GM13976 (cell line): ENCODE data around the gene BCKDHA.
A peak's percentile ranks its signal among the peaks of the same experiment; 100 is the strongest.
"Not testable (repeated sequence)": the region's sequence is repeated elsewhere in the genome, so short reads cannot be mapped to it uniquely, and the experiment has no call there.

ENCODE experiments used
- DNase-seq: peaks from one replicate; pipeline ENCODE4 v3.0.0; 2012; ENCODE audit warnings: low spot score
- in situ Hi-C: fragments of 300-500 bp; cut with MboI; formaldehyde crosslinking; loops from one replicate; pipeline ENCODE4 v1.12.0; 2022; ENCODE audit warnings: low sequenced_read_pairs, mixed read lengths, inconsistent platforms; ENCODE audit not compliant: unreplicated experiment
- TF ChIP-seq, protein P1 (sequence below): IDR thresholded peaks from 2 replicates; pipeline ENCODE4 v1.5.1; 2012; ENCODE audit warnings: borderline replicate concordance, mild to moderate bottlenecking; ENCODE audit not compliant: insufficient read depth; ENCODE audit errors: extremely low read depth, missing control alignments, control extremely low read depth

The BCKDHA gene

DNA sequence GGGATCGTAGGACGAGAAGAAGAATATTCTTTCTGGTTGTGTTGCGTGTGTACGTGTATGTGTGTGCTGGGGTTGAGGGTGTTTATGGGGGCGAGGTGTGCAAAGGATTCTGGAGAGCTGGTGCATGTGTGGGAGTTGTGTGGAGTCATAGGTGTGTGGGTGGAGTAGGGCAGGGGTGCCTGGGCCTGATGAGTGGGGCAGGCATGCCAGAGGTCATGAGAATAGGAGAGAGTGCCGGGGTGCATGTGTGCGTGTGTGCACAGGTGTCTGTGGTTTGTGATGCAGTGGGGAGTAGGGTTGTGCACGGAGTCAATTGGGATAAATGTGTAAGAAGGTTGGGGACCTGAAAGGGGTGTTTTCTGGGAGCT is 20.6 kb upstream of the BCKDHA start:
- TF ChIP-seq, protein P1, sequence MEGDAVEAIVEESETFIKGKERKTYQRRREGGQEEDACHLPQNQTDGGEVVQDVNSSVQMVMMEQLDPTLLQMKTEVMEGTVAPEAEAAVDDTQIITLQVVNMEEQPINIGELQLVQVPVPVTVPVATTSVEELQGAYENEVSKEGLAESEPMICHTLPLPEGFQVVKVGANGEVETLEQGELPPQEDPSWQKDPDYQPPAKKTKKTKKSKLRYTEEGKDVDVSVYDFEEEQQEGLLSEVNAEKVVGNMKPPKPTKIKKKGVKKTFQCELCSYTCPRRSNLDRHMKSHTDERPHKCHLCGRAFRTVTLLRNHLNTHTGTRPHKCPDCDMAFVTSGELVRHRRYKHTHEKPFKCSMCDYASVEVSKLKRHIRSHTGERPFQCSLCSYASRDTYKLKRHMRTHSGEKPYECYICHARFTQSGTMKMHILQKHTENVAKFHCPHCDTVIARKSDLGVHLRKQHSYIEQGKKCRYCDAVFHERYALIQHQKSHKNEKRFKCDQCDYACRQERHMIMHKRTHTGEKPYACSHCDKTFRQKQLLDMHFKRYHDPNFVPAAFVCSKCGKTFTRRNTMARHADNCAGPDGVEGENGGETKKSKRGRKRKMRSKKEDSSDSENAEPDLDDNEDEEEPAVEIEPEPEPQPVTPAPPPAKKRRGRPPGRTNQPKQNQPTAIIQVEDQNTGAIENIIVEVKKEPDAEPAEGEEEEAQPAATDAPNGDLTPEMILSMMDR: no peak
- DNase-seq: no peak
- in situ Hi-C loops: no loop called here

DNA sequence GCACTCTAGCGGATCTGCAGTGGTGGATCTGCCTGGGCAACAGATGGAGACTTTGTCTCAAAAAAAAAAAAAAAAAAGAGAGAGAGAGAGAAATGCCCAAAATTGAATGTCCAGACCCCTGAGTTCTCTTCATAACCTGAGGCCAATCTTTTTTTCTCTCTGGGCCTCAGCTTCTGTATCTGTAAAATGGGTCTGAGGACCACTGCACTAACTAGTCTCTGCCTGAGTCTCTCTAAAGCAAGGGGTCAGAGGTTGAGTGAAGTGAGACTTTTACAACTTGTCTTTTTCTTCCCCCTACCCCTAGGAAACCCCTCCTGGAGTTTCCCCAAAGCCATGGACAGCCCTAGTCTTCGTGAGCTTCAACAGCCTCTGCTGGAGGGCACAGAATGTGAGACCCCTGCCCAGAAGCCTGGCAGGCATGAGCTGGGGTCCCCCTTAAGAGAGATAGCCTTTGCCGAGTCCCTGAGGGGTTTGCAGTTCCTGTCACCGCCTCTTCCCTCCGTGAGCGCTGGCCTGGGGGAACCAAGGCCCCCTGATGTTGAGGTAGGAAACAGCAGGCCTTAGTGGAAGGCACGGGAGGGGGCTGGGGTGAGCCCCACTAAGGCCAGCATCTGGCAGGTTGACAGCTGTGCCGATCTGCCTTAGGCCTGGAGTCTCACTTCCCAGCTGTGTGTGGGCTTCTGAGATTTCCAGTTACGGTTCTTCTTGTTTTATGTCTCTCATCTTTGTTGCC is 19.5 kb upstream of the BCKDHA start:
- DNase-seq: peak; percentile 65
- TF ChIP-seq, protein P1: peak; percentile 35
- in situ Hi-C loops: no loop called here

DNA sequence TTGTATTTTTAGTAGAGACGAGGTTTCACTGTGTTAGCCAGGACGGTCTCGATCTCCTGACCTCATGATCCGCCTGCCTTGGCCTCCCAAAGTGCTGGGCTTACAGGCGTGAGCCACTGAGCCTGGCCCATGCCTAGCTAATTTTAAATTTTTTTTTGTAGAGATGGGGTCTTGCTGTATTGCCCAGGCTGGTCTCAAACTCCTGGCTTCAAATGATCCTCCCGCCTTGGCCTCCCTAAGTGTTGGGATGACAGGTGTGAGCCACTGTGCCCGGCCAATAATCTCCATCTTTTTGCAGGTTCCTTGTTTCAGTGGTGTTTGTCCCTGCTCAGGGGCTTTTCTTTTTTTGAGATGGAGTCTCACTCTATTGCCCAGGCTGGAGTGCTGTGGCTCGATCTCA is 16.1 kb upstream of the BCKDHA start:
- in situ Hi-C loops, DNase-seq: not testable (repeated sequence)

DNA sequence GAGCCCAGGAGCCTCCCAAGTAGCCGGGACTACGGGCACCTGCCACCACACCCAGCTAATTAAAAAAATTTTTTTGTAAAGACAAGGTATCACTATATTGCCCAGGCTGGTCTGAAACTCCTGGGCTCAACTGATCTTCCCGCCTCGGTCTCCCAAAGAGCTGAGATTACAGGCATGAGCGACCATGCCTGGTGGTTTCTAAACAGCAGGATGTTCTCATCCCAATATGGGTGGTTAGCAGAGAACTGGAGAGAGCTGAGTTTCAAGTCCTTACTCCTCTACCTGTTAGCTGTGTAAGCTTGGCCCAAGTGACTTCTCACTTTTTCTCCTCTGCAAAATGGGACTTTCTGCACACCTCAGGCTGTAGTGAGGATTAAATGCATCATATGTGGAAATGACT is 13.3 kb upstream of the BCKDHA start:
- in situ Hi-C loops: no loop called here
- DNase-seq: no peak
- TF ChIP-seq, protein P1: no peak

DNA sequence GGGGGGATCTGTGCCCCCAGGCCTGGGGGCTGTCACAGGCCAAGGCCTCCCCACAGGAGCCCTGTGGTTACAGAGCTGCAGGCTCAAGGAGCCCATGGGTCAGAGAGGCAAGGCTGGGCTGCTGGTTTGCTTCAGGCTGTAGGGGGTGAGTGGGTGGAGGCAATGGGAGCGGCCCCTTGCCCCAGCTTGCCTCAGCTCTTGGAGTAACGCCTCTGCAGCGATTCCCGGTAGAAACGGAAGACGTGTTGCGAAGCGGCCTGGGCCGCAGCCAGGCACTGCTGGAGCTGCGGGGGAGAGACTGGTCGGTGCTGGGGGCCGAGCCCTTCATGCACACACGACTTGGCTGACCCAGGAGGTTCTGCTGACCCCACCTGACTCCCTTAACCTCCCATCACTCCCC is 11.2 kb upstream of the BCKDHA start:
- no peak for DNase-seq
- TF ChIP-seq, protein P1: no peak
- in situ Hi-C loops: no loop called here

DNA sequence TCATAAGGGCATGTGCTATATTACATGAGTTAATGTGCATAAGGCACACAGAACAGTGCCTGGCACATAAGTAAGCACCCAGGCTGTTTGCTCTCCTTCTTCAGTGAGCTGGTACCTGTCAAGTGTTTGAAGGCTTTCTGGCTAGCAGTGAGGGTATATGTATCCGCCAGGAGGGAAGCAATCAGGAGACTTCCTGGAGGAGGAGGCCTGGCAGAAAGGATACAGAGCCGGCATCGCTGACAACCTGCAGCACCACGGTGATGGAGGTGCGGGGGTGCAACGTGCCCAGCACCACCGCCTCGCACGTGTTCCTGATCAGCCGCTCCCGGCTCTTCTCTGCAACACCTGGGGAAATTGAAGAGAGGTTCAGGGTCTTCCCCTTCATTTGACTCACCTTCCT is 6.0 kb upstream of the BCKDHA start:
- in situ Hi-C loops: no loop called here
- TF ChIP-seq, protein P1: no peak
- DNase-seq: no peak

DNA sequence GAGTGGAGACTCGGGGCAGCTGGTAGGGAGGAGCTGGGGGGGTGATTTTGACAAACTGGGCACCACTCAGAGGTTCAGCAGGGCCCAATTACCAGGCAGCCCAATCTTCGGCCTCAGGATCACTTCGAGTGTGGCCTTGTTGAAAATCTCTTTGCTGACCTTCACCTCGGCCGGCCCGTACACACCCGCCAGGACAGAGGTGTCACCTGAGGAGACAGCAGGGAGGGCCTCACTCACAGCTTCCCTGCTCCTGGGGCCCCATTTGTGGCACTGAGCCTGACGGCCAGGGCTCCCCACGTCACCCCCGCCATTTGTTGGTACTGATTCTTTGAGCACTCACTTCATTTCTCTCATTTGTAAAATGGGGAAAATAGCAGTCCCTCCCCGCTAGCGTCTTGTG is 4.8 kb upstream of the BCKDHA start:
- DNase-seq: no peak
- TF ChIP-seq, protein P1: no peak

More for the DNA sequence above, 4.8 kb upstream of the BCKDHA start:
- in situ Hi-C loops: no loop called here
